GM12878 (cell line): ENCODE measurements around the gene ANKRD37. TPM values are rescaled to one million over a fixed set of nuclear protein-coding genes. Genes with fewer than 3 reads are reported as not detected.

ENCODE experiments used
- ATAC-seq: fragments of 200-7000 bp; cut with Tn5 transposase; 3 replicates; pipeline ENCODE4 v1.9.1; 2020; ENCODE audit warnings: mild to moderate bottlenecking, moderate library complexity
- BruUV-seq: library from RNA; stranded (reverse); fragments of 400-500 nt; replicated peaks from 2 replicates; lab custom pipeline; 2021; lab: Mats Ljungman, UMichigan
- CTCF ChIA-PET: fragments of 300-600 bp; sonication (Branson Sonifier 250); formaldehyde crosslinking; extraction: SDS; loops from one replicate; lab custom pipeline; 2021; ENCODE audit warnings: inconsistent platforms; lab: Yijun Ruan, JAX
- POLR2A ChIA-PET: fragments of 350-600 bp; formaldehyde crosslinking; extraction: SDS; loops from one replicate; lab custom pipeline; 2021; ENCODE audit warnings: inconsistent platforms; lab: Charles Lee
- RAD21 ChIA-PET: fragments of 300-600 bp; sonication (Branson Sonifier 250); formaldehyde crosslinking; loops from one replicate; lab custom pipeline; 2023; ENCODE audit warnings: antibody characterized with exemption; ENCODE audit not compliant: unreplicated experiment; lab: Charles Lee
- SMC1A ChIA-PET: fragments of 300-600 bp; sonication (Branson Sonifier 250); formaldehyde crosslinking; loops from one replicate; lab custom pipeline; 2023; ENCODE audit not compliant: unreplicated experiment, uncharacterized antibody; lab: Charles Lee
- DNase-seq: peaks from one replicate; pipeline ENCODE4 v3.0.0-alpha.2; 2011; ENCODE audit warnings: low read depth, low spot score
- FAIRE-seq: peaks from 3 replicates; lab custom pipeline; 2011; peaks lifted over from hg19 to GRCh38; lab: Jason Lieb, UNC
- H2AFZ ChIP-seq: 2 replicates; pipeline ENCODE4 v1.6.0; 2011; ENCODE audit warnings: low read depth, low read length, control low read depth; ENCODE audit not compliant: control insufficient read depth
- H3K27ac ChIP-seq: 2 replicates; pipeline ENCODE4 v1.5.1; 2011; ENCODE audit warnings: control low read depth; ENCODE audit not compliant: control insufficient read depth, insufficient read depth
- H3K27me3 ChIP-seq, 2 experiments: replicated peaks in 1 of 2; 2 replicates each; pipeline versions ENCODE4 v1.6.0 to v1.6.1; 2011; ENCODE audit warnings: low read length in 1 of 2; ENCODE audit not compliant: control insufficient read depth in 2 of 2, insufficient read depth in 2 of 2
- H3K36me3 ChIP-seq, 2 experiments: 2 replicates each; pipeline ENCODE4 v1.5.1; 2011; ENCODE audit warnings: low read length in 1 of 2; ENCODE audit not compliant: control insufficient read depth in 2 of 2, insufficient read depth in 2 of 2
- H3K4me1 ChIP-seq: 2 replicates; pipeline ENCODE4 v1.6.1; 2011; ENCODE audit warnings: mild to moderate bottlenecking, low read length, moderate library complexity, mixed read lengths; ENCODE audit not compliant: control insufficient read depth, insufficient read depth
- H3K4me2 ChIP-seq: 2 replicates; pipeline ENCODE4 v1.6.0; 2011; ENCODE audit warnings: control low read depth; ENCODE audit not compliant: control insufficient read depth, insufficient read depth
- H3K4me3 ChIP-seq: fragments of 200-600 bp; sonication (generic); 2 replicates; pipeline ENCODE4 v1.5.1; 2016
- H3K79me2 ChIP-seq: 2 replicates; pipeline ENCODE4 v1.6.0; 2011; ENCODE audit warnings: low read length; ENCODE audit not compliant: control insufficient read depth, insufficient read depth
- H3K9ac ChIP-seq: 2 replicates; pipeline ENCODE4 v1.8.0; 2011; ENCODE audit warnings: low read length, control low read depth, mixed read lengths; ENCODE audit not compliant: control insufficient read depth, insufficient read depth
- H3K9me3 ChIP-seq: replicated peaks from 3 replicates; pipeline ENCODE4 v1.5.1; 2011; ENCODE audit warnings: mild to moderate bottlenecking, low read length; ENCODE audit not compliant: control insufficient read depth, insufficient read depth
- H4K20me1 ChIP-seq: 2 replicates; pipeline ENCODE4 v1.6.0; 2011; ENCODE audit not compliant: control insufficient read depth, insufficient read depth
- CEBPB ChIP-seq, 2 experiments: fragments of 150-350 bp in 1 of 2; IDR thresholded peaks; 2 replicates each; pipeline ENCODE4 v1.6.1; 2012 to 2014; ENCODE audit warnings: low read depth in 2 of 2, low read length in 2 of 2, borderline replicate concordance in 1 of 2, inconsistent platforms in 1 of 2
- ESRRA ChIP-seq: IDR thresholded peaks from 2 replicates; pipeline ENCODE4 v1.6.1; 2012; ENCODE audit warnings: mild to moderate bottlenecking, low read length, improper control_type of control experiment
- MLLT1 ChIP-seq: fragments of 450-650 bp; IDR thresholded peaks from 2 replicates; pipeline ENCODE4 v1.6.1; 2016; ENCODE audit warnings: mild to moderate bottlenecking
- WGBS: methylation state at CpG from one replicate; pipeline ENCODE4 v1.1.6; 2016; ENCODE audit warnings: low lambda C conversion rate; ENCODE audit not compliant: insufficient replicate concordance, insufficient coverage; ENCODE audit errors: missing lambda C conversion rate; 5-methylcytosine and 5-hydroxymethylcytosine counted together
- in situ Hi-C: fragments of 300-500 bp; cut with MboI; formaldehyde crosslinking; loops from 9 replicates; pipeline ENCODE4 v1.14.3; 2018; ENCODE audit warnings: mixed read lengths
- intact Hi-C: fragments of 100-400 bp; cut with micrococcal nuclease; formaldehyde crosslinking; loops from one replicate; pipeline ENCODE4 v1.14.2; 2022; ENCODE audit not compliant: unreplicated experiment
- polyA plus RNA-seq, 11 experiments: library from polyadenylated mRNA; depleted of rRNA in 4 of 11; unstranded in 6 of 11; stranded (reverse) in 5 of 11; fragments of >200 nt; fragmentation: Nextera tagmentation in 4 of 11; fragmentation: Illumina TruSeq in 1 of 11; extraction: Ambion mirVana in 4 of 11; extraction: Trizol in 1 of 11; gene quantifications; 1 replicate in 1 of 11; 2 replicates in 10 of 11; pipeline versions ENCODE4 v1.2.1 to v1.2.3, GENCODE V29; 2011 to 2016; ENCODE audit warnings: inconsistent platforms in 2 of 11, missing spikeins in 2 of 11, low read depth in 1 of 11
- total RNA-seq, 4 experiments: library from RNA; depleted of rRNA in 3 of 4; stranded (reverse); fragments of >200 nt in 3 of 4; fragmentation: Illumina TruSeq in 1 of 4; extraction: Trizol in 1 of 4; gene quantifications; 2 replicates each; pipeline versions ENCODE4 v1.2.1 to v1.2.3, GENCODE V29; 2013 to 2021

Gene ANKRD37
- total and polyA plus RNA-seq, 10 of the 15 experiments (the other 5 are each of a cell fraction or from before 2014, with no cell fraction given), result 10.6 to 67.9 (median 24.2) TPM

- WGBS, result 64% methylated on average over 12 of the region's 12 CpGs
- in situ Hi-C loops (no loop called here), intact Hi-C loops (loop anchor here (2.0 to 5.0 kb wide), 3 partner anchors 76 to 203 kb away; partner anchors contain the start of gene CCDC110)
- DNase-seq (no peak), ATAC-seq (no peak), FAIRE-seq (no peak)
- no TSS peak for BruUV-seq
- SMC1A ChIA-PET, result interaction anchor here (1.0 to 6.2 kb wide), 12 partner anchors 9 to 186 kb away, joined by 3 to 72 read pairs (median 8); partner anchors contain the start of genes SNX25 and UFSP2
- Histone ChIP-seq H3K36me3 (peaks cover 0 to 10% of the 10 kb centered on the region in 2 experiments; a peak in 2 of 4 replicates), H3K4me2 (peak overlapping the region; percentile 79), H3K79me2 (peaks cover 54% of the 10 kb centered on the region), H3K27ac (peak overlapping the region; percentile 97), H3K9me3 (no peaks in the 10 kb centered on the region), H3K27me3 (no peaks in the 10 kb centered on the region), H3K4me3 (peak overlapping the region; percentile 79), H2AFZ (peak overlapping the region; percentile 30), H4K20me1 (no peaks in the 10 kb centered on the region), H3K9ac (peak overlapping the region; percentile 87), H3K4me1 (peaks cover 19% of the 10 kb centered on the region)
- TF ChIP-seq CEBPB (IDR thresholded peaks at IDR 0.05; ENCODE audit: borderline replicate concordance in 1 of 2, low read depth in 2 of 2, low read length in 2 of 2), result peak in 1 of 2 experiments; percentile 25; a peak in 1 of 4 replicates
- peak; percentile 98 for TF ChIP-seq MLLT1
- TF ChIP-seq ESRRA, result no peak
- RAD21 ChIA-PET, result interaction anchor here (1.0 to 2.8 kb wide), 6 partner anchors 30 to 186 kb away, joined by 3 to 26 read pairs (median 7); partner anchors contain the start of gene UFSP2
- POLR2A ChIA-PET, result interaction anchor here (0.7 to 7.9 kb wide), 8 partner anchors 17 to 190 kb away, joined by 3 to 60 read pairs (median 7); partner anchors contain the start of gene UFSP2
- CTCF ChIA-PET, result interaction anchor here (1.0 to 2.0 kb wide), 7 partner anchors 9 to 204 kb away, joined by 3 to 7 read pairs (median 4); no protein-coding TSS in a partner anchor
Observed at GRCh38 chr4:185394568-185395237, 1.9 kb upstream of the ANKRD37 start.
